HCT116 (cell line): Measurements from ENCODE around the gene STYXL2. TPM values are rescaled to one million over a fixed set of nuclear protein-coding genes. Genes with fewer than 3 reads are reported as not detected.

Experiments used
- ATAC-seq: fragments of 200-7000 bp; cut with Tn5 transposase; 2 replicates; pipeline ENCODE4 v1.9.1; 2020; ENCODE audit warnings: mild to moderate bottlenecking, moderate library complexity
- BruUV-seq: library from RNA; stranded (reverse); fragments of 400-500 nt; replicated peaks from 2 replicates; lab custom pipeline; 2021; lab: Mats Ljungman, UMichigan
- CTCF ChIA-PET: fragments of 300-600 bp; sonication (Branson Sonifier 250); formaldehyde crosslinking; loops from one replicate; lab custom pipeline; 2021; ENCODE audit warnings: antibody characterized with exemption; lab: Charles Lee
- POLR2A ChIA-PET: fragments of 300-600, 350-600 bp; sonication (Branson Sonifier 250); formaldehyde crosslinking; loops from one replicate; lab custom pipeline; 2021; ENCODE audit warnings: antibody characterized with exemption; lab: Charles Lee
- RAD21 ChIA-PET, 2 experiments: fragments of 300-600 bp; sonication (Branson Sonifier 250); formaldehyde crosslinking; loops; one replicate each; lab custom pipeline; 2023; ENCODE audit warnings: low total read pairs in 2 of 2; ENCODE audit not compliant: uncharacterized antibody in 2 of 2, unreplicated experiment in 2 of 2, low non-redundant PET in 1 of 2; lab: Charles Lee
- DNase-seq: peaks from one replicate; pipeline ENCODE4 v3.0.0-alpha.2; 2010; ENCODE audit warnings: low read depth, low spot score
- H2AFZ ChIP-seq: fragments of 200-600 bp; shearing (Covaris generic), sonication (generic); 2 replicates; pipeline ENCODE4 v1.6.1; 2017; ENCODE audit warnings: low read depth, mixed run types, mixed read lengths, antibody characterized with exemption, low read length; ENCODE audit not compliant: poor library complexity, severe bottlenecking
- H3K27ac ChIP-seq: 2 replicates; pipeline ENCODE4 v1.5.1; 2012; ENCODE audit warnings: low read depth, low read length
- H3K27me3 ChIP-seq: fragments of 200-600 bp; sonication (generic); 2 replicates; pipeline ENCODE4 v1.6.1; 2016; ENCODE audit warnings: mixed run types, low read length, mixed read lengths; ENCODE audit not compliant: insufficient read depth
- H3K36me3 ChIP-seq, 2 experiments: fragments of 200-500 bp in 1 of 2; fragments of 200-600 bp in 1 of 2; sonication (Bioruptor generic) in 1 of 2; sonication (generic) in 1 of 2; 2 replicates each; pipeline versions ENCODE4 v1.5.1 to v1.6.1; 2014 to 2016; ENCODE audit warnings: low read length in 2 of 2, inconsistent platforms in 1 of 2, mixed read lengths in 1 of 2, mixed run types in 1 of 2; ENCODE audit not compliant: insufficient read depth in 2 of 2, control insufficient read depth in 1 of 2
- H3K4me1 ChIP-seq, 2 experiments: fragments of 200-600 bp in 1 of 2; sonication (generic) in 1 of 2; 2 replicates each; pipeline versions ENCODE4 v1.5.1 to v1.6.1; 2012 to 2017; ENCODE audit warnings: low read length in 2 of 2, inconsistent platforms in 1 of 2, mild to moderate bottlenecking in 1 of 2, mixed read lengths in 1 of 2, mixed run types in 1 of 2, moderate library complexity in 1 of 2; ENCODE audit not compliant: insufficient read depth in 2 of 2, control insufficient read depth in 1 of 2
- H3K4me2 ChIP-seq: fragments of 200-600 bp; sonication (generic); 2 replicates; pipeline ENCODE4 v1.6.1; 2017; ENCODE audit warnings: mixed run types, low read length, mixed read lengths
- H3K4me3 ChIP-seq, 2 experiments: fragments of 200-600 bp in 1 of 2; sonication (generic) in 1 of 2; replicated peaks in 1 of 2; 2 replicates each; pipeline ENCODE4 v1.5.1; 2011 to 2016; ENCODE audit warnings: low read length in 2 of 2, control low read depth in 1 of 2, low read depth in 1 of 2, mild to moderate bottlenecking in 1 of 2, mixed read lengths in 1 of 2, mixed run types in 1 of 2
- H3K79me2 ChIP-seq: fragments of 200-600 bp; sonication (generic); 2 replicates; pipeline ENCODE4 v1.6.1; 2017; ENCODE audit warnings: mild to moderate bottlenecking, mixed run types, low read length, moderate library complexity, mixed read lengths; ENCODE audit not compliant: insufficient read depth
- H3K9ac ChIP-seq: fragments of 200-600 bp; sonication (generic); 2 replicates; pipeline ENCODE4 v1.6.1; 2016; ENCODE audit warnings: low read length, mixed read lengths
- H3K9me2 ChIP-seq: fragments of 200-600 bp; sonication (generic), shearing (Covaris generic); 2 replicates; pipeline ENCODE4 v1.6.1; 2017; ENCODE audit warnings: mixed run types, mild to moderate bottlenecking, moderate library complexity; ENCODE audit not compliant: insufficient read depth
- H3K9me3 ChIP-seq, 2 experiments: fragments of 200-500 bp in 1 of 2; fragments of 200-600 bp in 1 of 2; sonication (Bioruptor generic) in 1 of 2; sonication (generic) in 1 of 2; 2 replicates each; pipeline ENCODE4 v1.6.1; 2014 to 2017; ENCODE audit warnings: low read length in 2 of 2, mixed read lengths in 2 of 2, inconsistent platforms in 1 of 2, low read depth in 1 of 2, mild to moderate bottlenecking in 1 of 2, mixed run types in 1 of 2, moderate library complexity in 1 of 2; ENCODE audit not compliant: control insufficient read depth in 1 of 2, insufficient read depth in 1 of 2
- H4K20me1 ChIP-seq: fragments of 200-600 bp; sonication (generic), shearing (Covaris generic); 2 replicates; pipeline ENCODE4 v1.6.1; 2017; ENCODE audit warnings: mixed run types, mild to moderate bottlenecking, moderate library complexity; ENCODE audit not compliant: insufficient read depth
- ELF1 ChIP-seq: IDR thresholded peaks from 2 replicates; pipeline ENCODE4 v1.6.1; 2012; ENCODE audit warnings: low read depth, borderline replicate concordance
- EZH2phosphoT487 ChIP-seq: fragments of 200-600 bp; IDR thresholded peaks from 2 replicates; pipeline ENCODE4 v1.6.1; 2018; ENCODE audit warnings: antibody characterized with exemption, borderline replicate concordance
- FOSL1 ChIP-seq: IDR thresholded peaks from 2 replicates; pipeline ENCODE4 v1.6.1; 2012; ENCODE audit warnings: low read depth
- MAX ChIP-seq: IDR thresholded peaks from 2 replicates; pipeline ENCODE4 v1.6.1; 2012
- RAD21 ChIP-seq: IDR thresholded peaks from 2 replicates; pipeline ENCODE4 v1.6.1; 2012; ENCODE audit warnings: low read depth, mild to moderate bottlenecking
- SIN3A ChIP-seq: IDR thresholded peaks from 2 replicates; pipeline ENCODE4 v1.6.1; 2012; ENCODE audit warnings: low read depth
- SRF ChIP-seq: IDR thresholded peaks from 2 replicates; pipeline ENCODE4 v1.6.1; 2012; ENCODE audit warnings: low read depth
- ZFX ChIP-seq: fragments of 450-650 bp; IDR thresholded peaks from 2 replicates; pipeline ENCODE4 v1.6.1; 2017
- intact Hi-C: fragments of 100-400 bp; cut with micrococcal nuclease; formaldehyde crosslinking; loops from 2 replicates; pipeline ENCODE4 v1.10.0; 2022
- total RNA-seq: library from RNA; stranded (reverse); gene quantifications from one replicate; pipeline ENCODE4 v1.2.1, GENCODE V29; 2021; ENCODE audit not compliant: unreplicated experiment

The STYXL2 gene
- total RNA-seq, 1 experiment from 2014 or later = not detected

DNA sequence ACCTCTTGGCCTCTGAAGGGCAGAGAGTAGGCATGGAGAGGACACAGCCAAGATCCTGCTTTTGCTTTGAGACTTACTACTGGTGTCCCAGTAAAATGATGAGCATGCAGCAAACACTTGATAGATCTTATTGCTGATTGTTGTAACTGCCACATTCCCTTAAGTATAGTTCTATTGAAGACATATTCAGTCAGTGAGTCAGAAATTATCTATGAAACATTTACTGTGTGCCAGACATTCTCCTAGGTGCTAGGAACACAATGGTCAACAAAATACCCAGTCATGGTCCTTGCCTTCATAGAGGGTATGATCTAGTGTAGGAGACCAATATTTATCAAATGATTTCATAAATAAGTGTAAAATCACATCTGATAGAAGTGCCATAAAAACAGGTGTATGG lies 13.6 kb downstream of the STYXL2 start:
- intact Hi-C loops = no loop called here
- H4K20me1 ChIP-seq = no peaks in the 10 kb centered on the region
- TF ChIP-seq MAX (no peak), EZH2phosphoT487 (no peak), ZFX (no peak), ELF1 (no peak), SRF (no peak), RAD21 (no peak)
- TF ChIP-seq, all 23 proteins: peak for 0
- Histone ChIP-seq H3K79me2 (no peaks in the 10 kb centered on the region), H3K36me3 (no peaks in the 10 kb centered on the region), H3K27me3 (no peaks in the 10 kb centered on the region), H3K4me3 (no peak overlapping the region), H3K4me2 (no peak overlapping the region), H3K9ac (no peak overlapping the region), H3K27ac (no peak overlapping the region), H3K4me1 (peaks cover 0 to 26% of the 10 kb centered on the region in 2 experiments; a peak in 2 of 4 replicates), H2AFZ (no peak overlapping the region), H3K9me3 (no peaks in the 10 kb centered on the region), H3K9me2 (no peaks in the 10 kb centered on the region; the same call in 1 of the 2 replicates)
- DNase-seq (no peak), ATAC-seq (no peak)
- ChIA-PET RAD21 (no interaction called here), CTCF (no interaction called here), POLR2A (no interaction called here)
- BruUV-seq = no TSS peak

- Histone ChIP-seq H3K4me1 (peaks cover 0 to 18% of the 10 kb centered on the region in 2 experiments; a peak in 2 of 4 replicates), H3K4me2 (no peak overlapping the region)
These were observed 15.2 kb downstream of the STYXL2 start for GRCh38 chr1:167109125-167109524.

More at GRCh38 chr1:167109125-167109524, 15.2 kb downstream of the STYXL2 start:
- CTCF ChIA-PET = no interaction called here
- Histone ChIP-seq H3K9me2 (no peaks in the 10 kb centered on the region; the same call in 1 of the 2 replicates), H3K4me3 (no peak overlapping the region), H3K27ac (no peak overlapping the region), H3K9me3 (no peaks in the 10 kb centered on the region), H2AFZ (no peak overlapping the region), H3K27me3 (no peaks in the 10 kb centered on the region), H3K36me3 (no peaks in the 10 kb centered on the region), H3K79me2 (no peaks in the 10 kb centered on the region), H4K20me1 (no peaks in the 10 kb centered on the region), H3K9ac (no peak overlapping the region)
- DNase-seq (no peak), ATAC-seq (peak; percentile 46; the same call in 1 of the 2 replicates)
- intact Hi-C loops = no loop called here
- POLR2A ChIA-PET = no interaction called here
- BruUV-seq = no TSS peak
- TF ChIP-seq EZH2phosphoT487 = no peak
- no peak for TF ChIP-seq SIN3A
- TF ChIP-seq ELF1 = peak; percentile 18; the same call in 1 of the 2 replicates
- no peak for TF ChIP-seq FOSL1
- RAD21 ChIA-PET = no interaction called here
